Astrocyte (in vitro differentiated cells and primary cell): ENCODE measurements around the gene OR5L2.
"Not testable (repeated sequence)": the region's sequence is repeated elsewhere in the genome, so short reads cannot be mapped to it uniquely, and the experiment has no call there.

Experiments used
- EZH2 ChIP-seq: IDR thresholded peaks from 2 replicates; pipeline ENCODE4 v1.6.1; 2012; ENCODE audit warnings: mild to moderate bottlenecking, low read length, inconsistent platforms; ENCODE audit not compliant: insufficient read depth
- TF ChIP-seq, protein P1 (sequence below): IDR thresholded peaks from 2 replicates; pipeline ENCODE4 v1.5.1; 2011; ENCODE audit warnings: low read depth, mild to moderate bottlenecking, inconsistent platforms, low read length, moderate library complexity; ENCODE audit not compliant: insufficient read depth

DNA sequence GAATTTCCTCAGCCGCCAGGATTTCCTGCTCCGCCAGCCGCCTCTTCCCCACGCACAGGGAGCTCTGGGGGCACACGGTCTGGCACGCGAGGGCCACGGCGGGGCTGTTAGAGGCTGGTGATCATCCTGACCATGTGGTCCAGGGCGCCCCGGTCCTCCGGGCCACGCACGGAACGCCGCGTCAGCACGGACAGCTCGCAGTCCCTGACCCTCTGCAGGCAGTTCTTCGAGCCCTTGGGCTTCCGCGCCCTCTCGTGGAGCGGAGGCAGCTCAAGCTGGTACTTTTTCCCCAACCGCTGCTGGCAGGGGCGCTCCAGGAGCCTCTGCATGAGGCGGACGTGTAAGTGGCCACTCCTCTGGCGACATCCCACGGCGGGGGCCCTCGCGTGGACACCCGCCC, 46.1 kb downstream of the OR5L2 start:
- TF ChIP-seq, protein P1, sequence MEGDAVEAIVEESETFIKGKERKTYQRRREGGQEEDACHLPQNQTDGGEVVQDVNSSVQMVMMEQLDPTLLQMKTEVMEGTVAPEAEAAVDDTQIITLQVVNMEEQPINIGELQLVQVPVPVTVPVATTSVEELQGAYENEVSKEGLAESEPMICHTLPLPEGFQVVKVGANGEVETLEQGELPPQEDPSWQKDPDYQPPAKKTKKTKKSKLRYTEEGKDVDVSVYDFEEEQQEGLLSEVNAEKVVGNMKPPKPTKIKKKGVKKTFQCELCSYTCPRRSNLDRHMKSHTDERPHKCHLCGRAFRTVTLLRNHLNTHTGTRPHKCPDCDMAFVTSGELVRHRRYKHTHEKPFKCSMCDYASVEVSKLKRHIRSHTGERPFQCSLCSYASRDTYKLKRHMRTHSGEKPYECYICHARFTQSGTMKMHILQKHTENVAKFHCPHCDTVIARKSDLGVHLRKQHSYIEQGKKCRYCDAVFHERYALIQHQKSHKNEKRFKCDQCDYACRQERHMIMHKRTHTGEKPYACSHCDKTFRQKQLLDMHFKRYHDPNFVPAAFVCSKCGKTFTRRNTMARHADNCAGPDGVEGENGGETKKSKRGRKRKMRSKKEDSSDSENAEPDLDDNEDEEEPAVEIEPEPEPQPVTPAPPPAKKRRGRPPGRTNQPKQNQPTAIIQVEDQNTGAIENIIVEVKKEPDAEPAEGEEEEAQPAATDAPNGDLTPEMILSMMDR, result not testable (repeated sequence)
- TF ChIP-seq EZH2, result not testable (repeated sequence)
